ENCODE measurements around the gene WWOX.

WWOX gene

GRCh38 chr16:79097166-79097565 lies 997.7 kb downstream of the WWOX start:
- in situ Hi-C loops (cut with MboI; ENCODE audit: low sequenced_read_pairs): no loop called here

GRCh38 chr16:79097771-79098170 lies 998.3 kb downstream of the WWOX start:
- in situ Hi-C loops (cut with MboI; ENCODE audit: low sequenced_read_pairs): no loop called here

GRCh38 chr16:79098907-79099306 lies 999.5 kb downstream of the WWOX start:
- in situ Hi-C loops (cut with MboI; ENCODE audit: low sequenced_read_pairs): no loop called here

- in situ Hi-C loops (cut with MboI; ENCODE audit: low sequenced_read_pairs): no loop called here
Measured at GRCh38 chr16:79099716-79100115, 1000.3 kb downstream of the WWOX start.

GRCh38 chr16:79100447-79100846 lies 1001.0 kb downstream of the WWOX start:
- in situ Hi-C loops (cut with MboI; ENCODE audit: low sequenced_read_pairs): no loop called here

GRCh38 chr16:79101491-79101890 lies 1002.0 kb downstream of the WWOX start:
- in situ Hi-C loops (cut with MboI; ENCODE audit: low sequenced_read_pairs): no loop called here

- in situ Hi-C loops (cut with MboI; ENCODE audit: low sequenced_read_pairs): no loop called here
Measured at GRCh38 chr16:79104567-79104966, 1005.1 kb downstream of the WWOX start.

GRCh38 chr16:79107301-79107700 lies 1007.8 kb downstream of the WWOX start:
- in situ Hi-C loops (cut with MboI; ENCODE audit: low sequenced_read_pairs): no loop called here

GRCh38 chr16:79109771-79110170 lies 1010.3 kb downstream of the WWOX start:
- in situ Hi-C loops (cut with MboI; ENCODE audit: low sequenced_read_pairs): no loop called here

GRCh38 chr16:79110242-79110641 lies 1010.8 kb downstream of the WWOX start:
- in situ Hi-C loops (cut with MboI; ENCODE audit: low sequenced_read_pairs): no loop called here

- in situ Hi-C loops (cut with MboI; ENCODE audit: low sequenced_read_pairs): no loop called here
Measured at GRCh38 chr16:79110953-79111352, 1011.5 kb downstream of the WWOX start.

- in situ Hi-C loops (cut with MboI; ENCODE audit: low sequenced_read_pairs): no loop called here
Measured at GRCh38 chr16:79112462-79112861, 1013.0 kb downstream of the WWOX start.

GRCh38 chr16:79113826-79114225 lies 1014.4 kb downstream of the WWOX start:
- in situ Hi-C loops (cut with MboI; ENCODE audit: low sequenced_read_pairs): no loop called here

- in situ Hi-C loops (cut with MboI; ENCODE audit: low sequenced_read_pairs): no loop called here
Measured at GRCh38 chr16:79114759-79115158, 1015.3 kb downstream of the WWOX start.

GRCh38 chr16:79121906-79122305 lies 1022.5 kb downstream of the WWOX start:
- in situ Hi-C loops (cut with MboI; ENCODE audit: low sequenced_read_pairs): no loop called here

GRCh38 chr16:79122343-79122742 lies 1022.9 kb downstream of the WWOX start:
- in situ Hi-C loops (cut with MboI; ENCODE audit: low sequenced_read_pairs): no loop called here

- in situ Hi-C loops (cut with MboI; ENCODE audit: low sequenced_read_pairs): no loop called here
Measured at GRCh38 chr16:79124016-79124756, 1024.7 kb downstream of the WWOX start.

GRCh38 chr16:79127766-79128165 lies 1028.3 kb downstream of the WWOX start:
- in situ Hi-C loops (cut with MboI; ENCODE audit: low sequenced_read_pairs): no loop called here

GRCh38 chr16:79128706-79129105 lies 1029.3 kb downstream of the WWOX start:
- in situ Hi-C loops (cut with MboI; ENCODE audit: low sequenced_read_pairs): no loop called here

- in situ Hi-C loops (cut with MboI; ENCODE audit: low sequenced_read_pairs): no loop called here
Measured at GRCh38 chr16:79130616-79131015, 1031.2 kb downstream of the WWOX start.

- in situ Hi-C loops (cut with MboI; ENCODE audit: low sequenced_read_pairs): no loop called here
Measured at GRCh38 chr16:79131321-79132075, 1032.0 kb downstream of the WWOX start.

- in situ Hi-C loops (cut with MboI; ENCODE audit: low sequenced_read_pairs): no loop called here
Measured at GRCh38 chr16:79132701-79133100, 1033.2 kb downstream of the WWOX start.

Data from HL-60/S4 treated with retinoic acid at 250 ng/mL for 4 days and 3 days (cell line).